ENCODE data around the gene ITPRIP.

The ITPRIP gene

DNA sequence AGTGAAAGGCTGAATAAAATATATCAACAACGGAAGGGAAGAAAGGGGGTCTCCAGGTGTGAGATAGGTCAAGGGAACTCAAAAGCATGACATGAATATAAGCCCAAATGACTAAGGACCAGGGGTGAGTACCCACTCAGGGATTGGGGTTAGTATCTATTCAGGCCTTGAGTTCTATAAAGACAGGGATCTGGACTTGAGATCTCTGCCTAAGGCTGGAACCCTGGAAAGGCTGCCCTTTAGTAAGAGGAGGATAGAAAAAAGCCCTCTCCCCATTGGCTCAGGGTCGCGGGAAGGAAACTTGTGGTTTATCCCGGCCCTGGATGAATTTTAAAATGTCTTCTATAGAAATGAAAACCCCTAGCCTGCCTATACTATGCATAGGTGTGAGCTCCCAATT, 2.4 kb upstream of the ITPRIP start:
- DNase-seq (ENCODE audit: low read depth): no peak

DNA sequence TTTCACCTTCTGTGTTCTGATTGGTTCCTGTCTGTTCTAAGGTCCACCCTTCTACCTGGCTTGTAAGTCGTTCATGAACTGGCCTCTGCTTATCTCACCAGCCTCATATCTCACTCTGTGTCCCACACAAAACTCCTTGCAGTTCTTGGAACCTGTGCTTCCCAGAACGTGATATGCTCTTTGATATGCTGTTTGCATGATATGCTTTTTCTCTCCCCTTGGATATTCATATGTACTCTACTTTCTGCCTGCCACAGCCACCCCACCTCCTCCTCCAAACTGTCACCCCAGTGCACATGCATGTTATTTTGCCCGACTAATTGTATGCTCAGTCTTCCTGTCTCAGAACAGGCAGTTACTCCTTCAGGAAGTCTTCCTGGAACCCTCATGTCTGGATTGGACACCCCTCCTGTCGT, 1.9 kb upstream of the ITPRIP start:
- DNase-seq (ENCODE audit: low read depth): no peak

DNA sequence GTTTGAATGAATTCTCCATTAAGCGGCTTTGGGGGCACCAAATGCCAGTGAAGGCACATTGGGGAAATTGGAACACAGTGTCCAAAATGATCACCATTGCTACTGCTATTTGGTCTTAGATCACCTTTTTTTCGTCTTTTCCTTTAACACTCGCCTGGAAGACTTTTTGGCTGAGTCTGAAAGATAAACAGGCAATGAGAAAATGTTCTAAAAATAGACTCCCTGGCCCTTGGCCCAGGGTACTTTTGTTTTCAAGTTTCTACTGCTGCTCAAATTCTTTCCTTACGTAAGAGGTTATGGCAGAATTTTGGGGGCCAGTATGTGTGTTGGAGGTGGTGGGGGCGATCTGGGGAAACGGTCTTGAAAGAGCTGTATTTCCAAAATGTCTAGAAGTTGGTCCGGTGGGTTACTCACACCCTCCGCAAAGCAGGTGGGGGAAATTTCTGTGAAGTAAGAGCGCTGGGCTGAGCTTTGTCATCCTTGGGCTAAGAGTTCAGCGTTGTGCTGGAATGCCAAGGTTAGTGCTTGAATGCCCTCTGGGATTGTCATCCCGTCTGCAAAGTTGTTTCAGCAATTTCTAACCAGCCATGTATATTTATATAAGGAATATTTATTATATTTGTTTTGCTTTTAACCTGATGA, 1.3 kb upstream of the ITPRIP start:
- DNase-seq (ENCODE audit: low read depth): peak; percentile 83

DNA sequence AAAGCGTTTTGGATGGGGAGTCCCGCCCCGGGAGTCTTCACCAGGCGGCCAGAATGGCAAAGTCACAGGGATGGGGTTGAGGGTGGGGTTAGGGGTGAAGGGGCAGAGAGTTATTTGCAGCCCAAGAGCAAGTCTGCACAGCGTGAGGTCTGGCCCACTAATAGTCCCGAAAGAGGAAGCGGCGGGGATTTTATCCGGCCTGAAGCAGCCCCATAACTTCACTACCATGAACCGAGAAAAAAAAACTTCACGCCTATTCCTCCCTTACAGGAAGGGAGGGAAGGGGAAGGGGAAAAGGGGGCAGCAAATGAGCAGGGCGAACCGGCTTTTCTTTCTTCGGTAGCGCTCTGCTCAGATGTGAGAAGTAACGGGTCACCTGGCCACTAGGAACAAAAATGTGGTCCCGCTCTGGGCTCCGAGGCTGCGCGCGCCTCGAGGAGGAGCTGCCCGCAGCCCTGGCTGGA, 712 bp downstream of the ITPRIP start:
- DNase-seq (ENCODE audit: low read depth): peak; percentile 49

DNA sequence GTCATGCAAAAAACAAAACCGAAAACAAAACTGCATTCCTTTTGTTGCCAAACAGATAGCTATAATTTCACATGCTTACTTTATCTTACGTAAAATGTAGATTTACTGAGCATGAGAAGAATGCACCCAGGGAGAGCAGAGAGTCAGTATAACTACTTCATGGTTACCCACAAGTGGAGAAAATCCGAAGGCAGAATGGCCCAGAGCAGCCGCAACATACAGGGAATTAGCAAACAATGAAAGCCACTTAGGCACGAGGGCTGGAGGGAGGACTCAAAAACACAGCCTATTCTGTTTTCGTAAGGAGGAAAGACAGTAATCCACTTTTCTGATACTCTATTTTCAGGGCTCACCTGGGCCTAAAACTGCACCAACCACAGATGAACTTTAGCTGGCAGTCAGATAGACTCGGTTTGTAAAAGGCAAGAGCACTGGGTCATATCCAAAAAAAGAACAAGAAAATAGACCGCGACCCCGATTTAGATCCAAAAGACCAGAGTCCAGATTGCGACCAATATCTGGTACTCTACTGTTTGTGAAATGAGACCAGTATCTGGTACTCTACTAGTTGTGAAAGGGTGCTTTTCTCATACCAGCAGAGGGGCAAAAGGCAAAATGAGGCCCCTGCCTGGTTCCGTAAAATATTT, 1.3 kb downstream of the ITPRIP start:
- DNase-seq (ENCODE audit: low read depth): peak; percentile 88

DNA sequence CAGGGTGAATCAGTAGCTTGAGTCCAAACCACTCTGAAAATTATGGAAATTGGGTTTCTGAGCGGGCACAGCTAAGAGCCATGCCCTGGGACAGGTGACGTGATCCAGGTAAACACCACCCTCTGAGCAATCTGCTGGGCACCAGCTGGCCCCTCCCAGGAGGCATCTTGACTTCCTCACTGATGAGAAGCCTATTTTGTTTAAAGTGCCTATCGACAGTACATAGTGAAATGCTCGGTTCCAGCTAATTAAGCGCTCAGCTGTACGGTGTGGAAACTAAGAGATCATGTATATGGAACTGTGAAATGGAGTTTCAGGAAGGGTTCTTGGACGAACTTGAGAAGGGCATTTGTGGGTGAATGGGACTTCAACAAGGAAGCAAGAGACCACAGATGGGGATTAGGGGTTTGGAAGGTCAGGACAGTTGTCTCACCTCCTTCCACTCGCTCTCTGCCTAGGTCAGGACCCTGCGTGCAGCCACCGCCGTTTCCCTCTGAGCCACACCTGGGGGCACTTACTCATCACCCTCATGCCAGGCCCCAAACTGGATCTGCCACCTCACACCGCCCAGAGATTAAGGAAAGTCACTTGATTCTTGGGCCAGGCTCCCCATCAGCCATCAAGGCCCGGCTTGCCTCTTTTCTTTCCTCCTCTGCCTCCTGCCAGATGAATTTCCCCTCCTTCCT, 3.2 kb downstream of the ITPRIP start:
- DNase-seq (ENCODE audit: low read depth): no peak

DNA sequence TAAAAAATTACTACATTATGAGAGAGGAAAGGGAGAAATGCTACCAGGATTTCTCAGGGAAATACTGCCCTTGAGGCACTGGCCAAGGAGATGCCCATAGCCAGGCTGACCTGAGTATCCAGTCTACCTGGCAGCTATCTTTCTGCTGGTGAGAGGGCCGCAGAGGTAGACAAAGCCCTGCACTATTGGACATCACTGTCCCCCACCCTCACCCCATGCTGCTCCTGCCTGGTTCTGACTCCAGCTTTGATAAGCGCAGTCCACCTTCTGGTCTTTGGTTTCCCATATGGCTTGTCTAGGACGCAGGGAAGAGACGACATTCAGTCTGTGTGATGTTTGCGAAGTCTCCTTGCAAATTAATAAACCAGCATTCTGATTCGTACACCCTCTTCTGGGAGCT, 3.7 kb downstream of the ITPRIP start:
- DNase-seq (ENCODE audit: low read depth): no peak

DNA sequence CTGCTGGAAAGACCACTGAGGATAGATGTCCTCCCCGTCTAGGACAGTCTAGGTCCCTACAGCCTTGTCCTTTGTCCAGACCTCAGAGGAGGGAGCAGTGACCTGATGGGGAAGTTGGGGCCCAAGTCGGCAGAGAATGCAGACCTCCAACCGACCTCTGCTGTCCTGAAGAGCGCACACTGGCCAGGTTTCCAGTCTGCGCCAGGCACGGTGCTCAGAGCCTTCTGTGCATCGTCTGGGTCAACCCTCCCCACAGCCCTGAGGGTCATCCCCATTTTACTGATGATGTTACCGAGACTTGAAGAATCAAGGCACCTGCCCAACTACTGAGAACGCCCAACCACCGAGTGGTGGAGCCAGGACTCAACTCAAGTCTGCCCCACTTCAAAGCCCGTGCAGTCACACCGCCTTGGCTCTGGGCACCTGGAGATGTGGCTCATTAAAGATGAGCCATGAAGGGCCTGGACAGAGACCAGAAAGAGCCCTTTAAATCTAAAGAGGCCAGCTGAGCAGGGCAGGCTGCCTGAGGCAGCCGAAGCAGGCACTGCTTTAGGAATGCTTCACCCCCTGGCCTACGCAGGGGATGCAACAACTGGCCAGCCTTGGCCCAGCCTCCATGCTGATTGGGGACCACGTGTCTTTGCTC, 4.4 kb downstream of the ITPRIP start:
- no peak for DNase-seq (ENCODE audit: low read depth)

DNA sequence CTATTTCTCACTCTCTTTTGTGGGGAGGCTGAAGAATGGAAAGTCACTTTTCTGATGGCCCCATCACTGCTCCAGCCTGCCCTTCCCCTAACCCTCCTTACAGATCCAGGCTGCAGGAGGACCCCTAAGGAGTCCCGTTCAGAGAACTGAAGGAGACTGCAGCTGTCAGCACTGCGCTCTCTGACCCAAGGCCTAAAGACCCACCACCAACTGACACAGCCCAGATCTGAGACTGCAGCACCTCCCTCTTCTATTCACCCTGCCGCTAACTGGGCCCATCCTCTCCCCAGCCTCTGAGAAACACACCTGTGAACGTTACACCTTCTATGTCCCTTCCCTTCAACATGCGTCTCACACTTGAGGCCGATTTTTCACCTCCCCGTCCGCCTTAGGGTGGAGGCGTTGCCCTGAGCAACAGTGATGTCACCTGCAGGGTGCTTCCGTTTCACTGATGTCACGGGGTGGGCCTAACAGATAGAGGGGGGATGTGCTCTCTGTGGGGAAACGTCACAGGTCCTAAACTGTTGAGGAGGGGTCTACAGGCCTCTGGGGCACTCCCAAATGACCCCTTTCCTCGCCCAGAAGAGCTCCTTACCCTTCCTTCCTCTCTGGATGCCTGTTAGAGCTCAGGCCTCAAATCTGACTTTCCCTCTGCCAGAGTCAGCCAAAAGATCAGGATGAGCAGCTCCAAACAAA, 5.1 kb downstream of the ITPRIP start:
- DNase-seq (ENCODE audit: low read depth): no peak

DNA sequence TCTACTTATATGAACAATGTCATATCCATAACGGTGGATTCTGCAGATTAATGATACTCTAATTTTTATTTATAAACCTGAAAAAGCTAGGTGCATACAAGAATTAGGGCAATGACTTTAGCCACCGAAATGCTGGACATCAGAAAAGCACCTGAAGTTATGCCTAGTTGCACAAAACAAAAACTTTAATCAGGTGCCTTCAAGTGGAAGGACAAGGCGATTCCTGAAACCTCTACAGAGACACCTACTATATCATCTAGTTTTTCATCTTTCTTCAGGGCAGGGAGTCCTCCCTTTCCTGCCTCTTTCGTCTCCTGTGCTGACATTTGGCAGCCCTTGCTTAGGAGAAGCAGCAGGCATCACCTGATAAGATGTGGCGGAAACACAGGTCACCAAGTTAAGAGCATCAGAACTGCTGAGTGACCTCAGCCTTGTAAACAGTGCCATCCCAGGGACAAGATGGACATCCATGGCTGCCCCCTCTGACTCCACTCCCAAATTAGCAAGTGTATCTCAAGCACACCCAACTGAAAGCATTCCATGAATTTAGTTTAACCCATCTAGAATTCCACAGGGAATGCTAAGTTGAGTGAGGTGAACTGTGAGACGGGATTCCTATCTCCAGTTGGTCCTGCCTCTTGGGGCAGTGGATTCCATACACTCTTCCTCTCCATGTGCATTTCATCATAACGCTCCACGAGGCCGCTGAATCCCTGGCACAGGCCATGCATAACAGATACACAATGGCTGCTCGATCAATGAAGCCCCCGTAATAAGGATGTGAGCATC, 5.8 kb downstream of the ITPRIP start:
- DNase-seq (ENCODE audit: low read depth): peak; percentile 59

DNA sequence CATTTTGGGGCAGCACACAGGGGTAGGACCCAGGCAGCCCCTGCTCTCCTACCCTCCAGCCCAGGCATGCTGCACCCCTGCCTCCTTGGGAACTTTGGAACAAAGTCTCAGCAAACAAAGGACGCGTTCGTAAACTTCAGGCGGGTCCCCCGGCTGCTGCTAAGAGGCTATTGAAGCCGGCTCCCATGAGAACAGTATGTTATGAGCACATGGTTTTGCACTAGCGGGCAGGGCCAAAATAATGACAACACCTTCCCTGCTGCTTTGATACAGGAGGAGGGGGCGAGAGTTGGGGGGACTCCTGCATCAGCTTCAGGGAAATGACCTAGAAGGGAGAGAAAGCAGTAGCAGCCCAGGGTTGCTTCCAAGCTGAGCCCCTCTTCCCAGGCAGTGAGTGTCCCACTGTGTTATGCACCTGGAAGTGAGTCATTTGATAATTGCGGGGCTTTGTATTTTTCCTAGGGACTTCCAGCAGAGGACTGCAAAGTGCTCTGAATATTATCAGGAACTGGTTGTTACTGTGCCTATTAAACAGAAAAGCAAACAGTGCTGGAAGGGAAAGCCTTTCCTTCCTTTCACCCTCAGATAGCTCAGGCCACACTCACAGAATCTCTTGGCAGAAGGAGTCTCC, 6.9 kb downstream of the ITPRIP start:
- DNase-seq (ENCODE audit: low read depth): peak; percentile 69

DNA sequence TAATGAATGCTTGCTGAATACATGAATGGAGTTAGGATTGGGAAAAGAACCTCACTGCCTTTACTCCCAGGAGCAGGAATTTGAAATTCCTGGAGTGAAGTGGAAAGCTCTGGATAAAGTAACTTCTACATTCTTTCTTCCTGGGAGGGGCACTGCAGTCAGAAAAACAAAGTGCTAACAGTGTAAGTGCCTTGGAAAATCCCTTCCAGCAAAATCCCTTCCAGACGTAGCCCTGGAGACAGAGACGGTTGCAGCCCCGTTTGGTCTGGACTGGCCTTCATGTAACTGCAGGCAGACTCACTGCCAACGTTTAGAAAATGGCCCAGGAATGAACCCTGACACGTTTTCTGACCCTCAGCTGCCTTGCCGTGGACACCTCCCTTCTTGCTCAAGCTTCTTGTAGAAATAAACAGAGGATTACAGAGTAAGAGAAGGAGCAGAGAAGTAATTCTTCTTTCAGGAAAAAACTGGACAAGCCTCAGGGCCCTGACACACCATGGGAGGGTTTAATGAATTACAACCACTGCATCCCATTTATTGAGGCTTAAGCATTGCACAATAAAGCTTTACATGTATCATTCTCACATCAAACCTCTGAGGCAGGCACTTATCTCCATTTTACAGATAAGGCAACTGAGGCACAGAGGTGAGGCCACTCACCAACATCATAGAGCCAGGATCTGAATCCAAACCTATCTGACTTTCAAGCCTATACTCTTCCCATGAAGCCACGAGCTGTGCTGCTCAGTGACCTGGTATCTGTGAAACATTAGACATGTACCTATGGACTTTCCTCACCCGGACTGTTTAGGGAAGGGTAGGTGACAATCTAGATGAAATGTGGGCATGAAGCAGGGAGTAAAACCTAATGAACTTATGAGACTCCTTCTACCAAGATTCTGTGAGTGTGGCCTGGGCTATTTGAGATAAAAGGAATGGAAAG, 7.8 kb downstream of the ITPRIP start:
- peak; percentile 96 for DNase-seq (ENCODE audit: low read depth)

DNA sequence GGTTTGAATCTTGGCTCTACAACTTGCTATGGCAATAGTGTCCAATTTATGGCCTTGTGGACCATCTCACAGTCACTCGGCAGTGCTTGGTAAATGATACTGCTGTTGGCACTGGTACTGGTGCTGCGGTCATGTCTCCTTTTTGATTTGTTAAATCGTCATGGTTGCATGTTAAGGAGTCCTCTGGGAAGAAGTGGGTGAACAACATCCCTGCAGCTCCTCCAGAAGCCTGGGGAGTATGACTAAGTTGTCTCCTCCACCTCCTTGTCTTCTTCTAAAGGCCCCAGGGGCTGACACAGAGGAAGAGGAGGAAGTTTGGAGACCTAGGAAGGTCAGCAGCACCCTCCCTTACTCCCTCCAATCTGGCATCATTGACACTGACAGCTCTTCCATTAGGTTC, 8.5 kb downstream of the ITPRIP start:
- peak; percentile 94 for DNase-seq (ENCODE audit: low read depth)

DNA sequence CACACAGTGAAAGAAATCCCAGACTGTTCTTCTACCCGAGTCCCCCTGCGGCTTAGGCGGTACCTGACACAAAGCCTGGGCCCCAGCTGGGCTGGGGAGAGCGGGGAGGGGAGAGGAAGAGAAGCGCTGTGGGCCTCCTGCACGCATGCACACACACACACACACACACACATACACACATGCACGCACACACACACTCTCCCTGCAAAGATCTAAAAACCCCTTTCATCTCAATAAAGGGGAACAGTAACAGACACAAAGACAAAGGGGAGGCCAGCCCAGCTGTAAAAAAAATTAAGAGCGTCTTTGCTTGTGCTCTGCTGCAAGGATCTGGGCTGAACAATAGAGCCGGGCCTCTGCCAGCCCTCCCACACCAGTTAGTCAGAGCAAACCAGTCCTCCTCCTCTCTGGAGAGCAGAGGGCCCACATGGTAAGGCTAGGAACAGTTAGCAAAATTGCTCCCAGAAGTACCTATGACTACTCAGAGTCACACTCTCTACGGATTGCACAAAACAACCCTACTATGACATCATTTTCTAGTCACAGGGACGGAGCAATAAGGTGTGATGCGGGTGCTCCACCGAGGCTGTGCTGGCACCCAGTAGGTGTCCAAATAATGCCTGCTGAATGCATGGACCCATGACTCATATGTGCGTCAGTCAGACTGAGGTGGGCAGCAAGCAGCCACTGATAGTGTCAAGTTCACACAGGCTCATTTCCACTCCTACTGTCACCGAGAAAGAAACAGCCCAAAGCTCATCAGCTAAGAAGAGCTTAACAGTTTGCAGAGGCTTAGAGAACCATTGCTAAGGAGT, 9.2 kb downstream of the ITPRIP start:
- peak; percentile 86 for DNase-seq (ENCODE audit: low read depth)

DNA sequence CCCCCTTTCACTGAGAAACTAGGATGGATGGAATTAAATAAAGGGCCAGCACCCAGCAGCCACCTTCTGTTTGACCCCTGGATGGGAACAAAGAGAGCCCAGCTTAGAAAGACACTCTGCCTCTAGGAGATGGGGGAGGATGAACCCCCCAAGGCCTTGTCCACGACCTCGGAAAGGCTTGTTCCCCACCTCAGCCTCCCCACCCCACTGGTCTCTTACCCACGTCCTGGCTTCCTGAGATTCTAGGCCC, 9.7 kb downstream of the ITPRIP start:
- DNase-seq (ENCODE audit: low read depth): no peak

DNA sequence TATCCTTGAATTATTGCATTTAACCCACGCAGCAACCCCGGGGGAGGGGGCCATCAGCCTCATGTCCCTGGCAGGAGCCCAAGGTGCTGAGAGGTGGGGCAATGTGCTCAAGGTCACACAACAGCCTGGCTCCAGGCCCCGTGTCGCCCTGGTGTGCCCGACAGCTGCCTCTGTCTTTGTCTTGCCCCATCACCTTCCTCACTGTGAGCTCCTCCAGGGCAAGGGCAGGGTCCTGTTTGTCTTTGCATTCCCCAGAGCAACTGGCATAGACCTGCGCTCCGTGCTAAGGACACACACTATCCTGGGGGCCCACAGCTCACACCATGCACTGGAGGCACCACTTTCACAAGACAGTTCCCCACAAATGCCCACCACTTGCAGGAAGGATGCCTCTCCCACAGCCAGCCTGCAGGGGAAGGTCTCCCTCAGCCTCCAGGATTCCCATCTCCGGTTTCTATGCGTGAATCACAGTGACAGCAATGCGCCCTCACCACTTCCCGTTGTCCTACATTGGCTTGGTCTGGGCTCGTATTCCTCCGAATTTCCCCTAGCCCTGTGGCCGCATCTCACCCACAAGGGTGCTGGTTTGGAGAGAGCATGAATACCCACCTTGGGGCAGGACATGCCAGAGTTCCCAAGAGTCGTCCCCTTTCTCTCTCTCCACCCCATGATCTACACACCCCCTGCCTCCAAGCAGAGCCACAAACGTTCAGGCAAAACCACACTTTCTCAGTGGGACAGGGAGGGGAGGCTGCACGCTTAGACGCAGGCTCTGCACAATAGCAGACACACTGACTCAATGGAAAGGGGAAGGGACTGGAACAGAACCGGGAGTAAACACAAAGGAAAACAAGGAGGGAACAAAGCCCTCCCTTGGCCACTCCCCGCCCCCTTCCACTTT, 10.3 kb downstream of the ITPRIP start:
- peak; percentile 93 for DNase-seq (ENCODE audit: low read depth)

DNA sequence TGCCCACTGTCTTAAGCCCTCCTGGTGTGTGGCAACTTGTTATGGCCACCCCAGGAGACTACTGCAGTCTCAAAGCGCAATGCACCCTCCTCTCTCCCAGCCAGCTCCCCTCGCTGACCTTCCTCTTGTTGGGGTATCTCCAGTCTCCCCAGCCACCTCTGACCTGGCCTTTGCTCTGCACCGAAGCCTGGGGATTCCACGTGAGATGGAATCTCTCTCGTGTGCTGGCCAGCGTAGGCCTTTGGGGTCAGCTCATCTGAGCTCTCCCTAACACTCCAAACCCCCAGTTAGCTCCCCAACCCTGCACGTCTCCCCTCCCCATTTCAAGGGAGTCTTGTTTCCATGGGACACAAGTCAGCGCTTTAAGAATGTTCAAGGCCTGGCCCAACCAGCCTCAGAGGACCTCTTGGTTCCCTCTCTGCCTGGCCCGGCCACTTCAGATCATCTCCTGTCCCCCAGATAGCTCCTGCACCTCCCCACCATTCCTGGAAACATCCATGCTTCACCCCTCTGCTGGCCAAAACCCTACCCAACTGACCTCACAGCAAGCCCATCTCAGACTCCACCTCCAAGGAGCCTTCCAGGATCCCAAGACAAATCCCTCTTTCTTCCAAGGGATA, 11.2 kb downstream of the ITPRIP start:
- no peak for DNase-seq (ENCODE audit: low read depth)

Data from EH (cell line).